HG03045 (cell line): ENCODE data around the gene TDRD5.
"Not testable (repeated sequence)": the region's sequence is repeated elsewhere in the genome, so short reads cannot be mapped to it uniquely, and the experiment has no call there.

ENCODE experiments used
- ATAC-seq: cut with Tn5 transposase; IDR thresholded peaks from one replicate; pipeline ENCODE4 v1.9.1; 2021; ENCODE audit warnings: mild to moderate bottlenecking, moderate library complexity; ENCODE audit not compliant: unreplicated experiment

TDRD5 gene

DNA sequence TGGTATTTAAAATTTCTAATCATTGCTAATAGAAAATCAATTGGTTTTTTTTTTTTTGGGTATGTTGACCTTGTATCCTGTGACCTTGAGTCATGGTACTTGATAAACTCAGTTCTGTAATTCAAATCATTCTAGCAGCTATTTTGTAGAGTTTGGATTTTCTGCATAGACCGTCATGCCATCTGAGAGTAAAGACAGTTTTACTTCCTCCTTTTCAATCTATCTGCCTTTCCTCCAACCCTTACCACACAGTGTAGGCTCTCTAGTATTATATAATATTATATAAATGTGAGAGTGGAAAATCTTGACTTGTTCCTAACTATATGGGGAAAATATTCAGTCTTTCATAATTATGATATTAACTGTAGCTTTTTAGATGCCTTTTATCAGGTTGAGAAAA lies 7.0 kb downstream of the TDRD5 start:
- ATAC-seq: no peak

DNA sequence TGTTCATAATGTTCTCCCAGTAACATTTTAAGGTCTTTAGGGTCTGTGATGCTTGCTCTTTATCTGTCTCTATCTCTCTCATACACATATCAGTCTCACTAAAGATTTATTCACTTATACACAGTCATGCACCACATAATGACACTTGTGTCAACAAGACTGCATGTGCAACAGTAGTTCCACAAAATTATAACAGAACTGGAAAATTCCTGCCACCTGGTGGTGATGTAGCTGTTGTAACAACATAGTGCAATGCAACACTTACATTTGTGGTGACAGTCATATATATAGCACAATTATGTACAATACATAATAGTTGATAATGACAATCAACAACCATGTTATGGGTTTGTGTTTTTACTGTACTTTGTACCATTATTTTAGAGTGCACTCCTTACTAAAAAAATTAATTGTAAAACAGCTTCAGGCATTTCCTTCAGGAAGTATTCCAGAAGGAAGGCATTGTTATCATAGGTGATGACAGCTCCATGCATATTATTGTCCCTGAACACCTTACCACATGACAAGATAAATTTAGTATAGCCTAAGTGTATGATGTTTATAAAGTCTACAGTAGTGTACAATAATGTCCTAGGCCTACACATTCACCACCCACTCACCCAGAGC lies 8.1 kb downstream of the TDRD5 start:
- ATAC-seq: no peak

DNA sequence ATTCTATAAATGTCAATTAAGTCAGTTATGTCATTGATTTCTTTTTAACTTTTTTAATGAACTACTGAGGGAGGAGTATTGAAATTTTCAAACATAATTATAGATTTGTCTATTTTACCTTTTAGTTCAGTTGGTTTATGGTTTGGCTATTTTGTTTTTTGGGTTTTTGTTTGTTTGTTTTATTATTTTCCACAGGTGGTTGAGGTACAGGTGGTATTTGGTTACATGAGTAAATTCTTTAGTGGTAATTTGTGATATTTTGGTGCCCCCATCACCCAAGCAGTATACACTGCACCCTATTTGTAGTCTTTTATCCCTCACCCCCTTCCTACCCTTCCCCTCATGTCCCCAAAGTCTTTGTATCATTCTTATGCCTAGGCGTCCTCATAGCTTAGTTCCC lies 9.5 kb downstream of the TDRD5 start:
- no peak for ATAC-seq

DNA sequence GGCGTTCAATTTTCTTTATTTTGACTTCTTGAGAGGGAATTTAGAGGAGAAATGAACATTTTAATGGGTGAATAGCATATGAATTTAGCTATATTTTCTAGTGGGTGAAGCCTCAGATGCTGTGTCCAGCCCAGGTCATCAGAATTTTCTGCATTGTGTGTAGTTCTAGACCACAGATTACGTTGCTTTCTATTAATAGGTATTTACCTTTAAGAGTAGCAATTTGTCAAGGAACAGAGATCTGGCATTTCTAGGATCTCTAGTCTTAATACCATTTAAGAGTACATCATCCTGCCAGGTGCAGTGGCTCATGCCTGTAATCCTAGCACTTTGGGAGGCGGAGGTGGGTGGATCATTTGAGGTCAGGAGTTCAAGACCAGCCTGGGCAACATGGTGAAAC lies 20.7 kb downstream of the TDRD5 start:
- no peak for ATAC-seq

DNA sequence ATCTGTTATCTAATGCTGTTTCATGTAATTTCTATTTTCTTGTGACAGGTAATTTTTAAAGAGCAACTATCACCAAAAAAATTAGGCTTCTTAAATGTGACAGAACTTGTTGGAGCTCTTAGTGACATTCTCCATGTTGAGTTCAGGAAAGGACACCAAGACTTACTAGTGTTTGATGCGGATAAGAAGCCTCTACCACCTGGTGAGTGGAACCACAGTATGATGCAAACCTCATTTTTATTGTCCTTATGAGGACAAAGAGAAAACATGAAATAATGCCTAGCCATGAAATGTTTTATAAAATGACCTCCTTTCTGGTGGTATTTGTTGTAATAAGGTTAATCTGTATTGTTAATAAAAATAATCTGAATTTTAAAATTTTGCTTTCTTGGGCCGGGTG lies 39.1 kb downstream of the TDRD5 start:
- ATAC-seq: no peak

DNA sequence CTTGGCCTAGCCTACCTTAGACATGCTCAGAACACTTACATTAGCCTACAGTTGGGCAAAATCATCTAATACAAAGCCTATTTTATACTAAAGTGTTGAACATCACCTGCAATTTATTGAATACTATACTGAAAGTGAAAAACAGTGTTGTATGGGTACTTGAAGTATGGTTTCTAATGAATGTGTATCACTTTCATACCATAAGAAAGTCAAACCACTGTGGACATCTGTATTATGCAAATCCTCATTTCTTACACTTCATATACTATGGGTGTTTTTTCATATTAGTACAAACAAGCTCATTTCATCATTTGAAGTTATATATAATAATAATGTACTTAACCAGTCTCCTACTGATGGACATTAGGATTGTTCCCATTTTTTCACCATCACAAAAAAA lies 41.2 kb downstream of the TDRD5 start:
- ATAC-seq: no peak

DNA sequence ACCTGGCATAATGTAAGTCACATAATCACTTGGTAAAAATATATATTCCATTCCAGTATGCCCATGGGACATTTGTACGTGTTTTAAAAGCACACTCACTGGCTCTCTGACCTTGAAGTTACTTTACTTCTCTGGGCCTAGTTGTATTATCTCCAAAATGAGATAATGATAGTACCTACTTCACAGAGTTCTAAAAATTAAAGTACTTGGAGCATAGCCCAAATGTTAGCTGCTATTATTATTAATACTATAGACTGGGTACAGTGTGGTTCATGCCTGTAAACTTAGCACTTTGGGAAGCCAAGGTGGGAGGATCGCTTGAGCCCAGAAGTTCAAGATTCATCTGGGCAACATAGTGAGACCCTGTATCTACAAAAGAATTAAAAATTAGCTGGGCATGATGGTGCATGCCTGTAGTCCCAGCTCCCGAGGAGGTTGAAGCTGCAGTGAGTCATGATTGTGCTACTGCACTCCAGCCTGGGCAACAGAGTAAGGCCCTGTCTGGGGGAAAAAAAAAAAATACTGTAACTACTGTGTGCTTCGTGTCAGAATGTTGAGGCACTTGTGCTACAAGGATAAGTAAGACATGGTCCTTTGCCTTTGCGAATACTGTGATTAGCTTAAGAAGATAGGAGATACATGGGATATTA lies 45.7 kb downstream of the TDRD5 start:
- ATAC-seq: no peak

DNA sequence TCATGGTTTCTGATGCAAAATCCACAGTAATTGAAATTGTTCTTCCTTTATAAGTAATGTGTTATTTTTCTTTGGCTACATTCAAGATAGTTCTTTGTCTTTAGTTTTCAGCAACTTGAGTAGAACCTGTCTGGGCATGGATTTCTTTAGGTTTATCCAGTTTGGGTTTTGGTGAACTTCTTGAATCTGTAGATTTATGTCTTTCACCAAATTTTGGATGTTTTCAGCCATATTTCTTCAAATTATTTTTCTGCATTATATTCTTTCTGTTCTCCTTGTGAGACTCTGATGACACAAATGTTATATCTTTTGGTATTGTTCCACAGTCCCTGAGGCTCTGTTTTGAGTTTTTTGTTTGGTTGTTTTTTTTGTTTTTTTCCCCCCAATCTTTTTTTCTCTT lies 69.4 kb downstream of the TDRD5 start:
- ATAC-seq: no peak

DNA sequence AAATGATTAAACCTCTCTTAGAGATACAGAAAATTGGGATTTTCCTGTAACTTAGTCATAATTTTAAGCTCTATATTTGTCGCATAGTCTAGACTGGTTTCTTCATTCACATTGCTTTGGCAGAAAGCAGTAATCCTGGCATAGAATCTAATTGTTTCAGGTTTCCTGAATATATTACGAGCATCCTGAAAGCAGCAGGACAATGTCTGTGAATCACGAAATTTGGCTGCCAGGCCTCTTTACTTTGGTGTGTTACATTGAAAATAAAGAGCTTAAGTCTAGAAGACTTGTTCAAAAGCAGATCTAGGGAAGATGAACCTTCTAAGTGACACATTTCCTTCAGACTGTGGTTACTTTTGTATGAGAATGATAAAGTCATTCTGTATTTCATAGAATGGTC lies 72.2 kb downstream of the TDRD5 start:
- ATAC-seq: no peak

DNA sequence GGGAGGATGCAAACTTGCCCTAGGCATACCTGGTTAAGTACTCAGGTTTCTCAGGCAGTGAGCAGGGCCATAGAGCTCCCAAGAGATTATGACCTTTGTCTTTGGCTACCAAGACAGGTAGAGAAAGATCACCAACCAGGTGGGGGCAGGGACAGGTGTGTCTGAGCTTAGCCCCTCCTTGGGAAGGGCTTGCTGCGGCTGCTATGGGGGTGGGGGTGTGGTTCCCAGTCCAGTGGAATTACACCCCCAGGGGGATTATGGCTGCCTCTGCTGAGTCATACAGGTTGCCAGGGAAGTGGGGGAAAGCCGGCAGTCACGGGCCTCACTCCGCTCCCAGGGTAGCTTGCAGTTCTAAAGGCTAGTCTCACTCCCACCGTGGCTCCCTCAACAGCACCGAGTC lies 86.2 kb downstream of the TDRD5 start:
- ATAC-seq: no peak

DNA sequence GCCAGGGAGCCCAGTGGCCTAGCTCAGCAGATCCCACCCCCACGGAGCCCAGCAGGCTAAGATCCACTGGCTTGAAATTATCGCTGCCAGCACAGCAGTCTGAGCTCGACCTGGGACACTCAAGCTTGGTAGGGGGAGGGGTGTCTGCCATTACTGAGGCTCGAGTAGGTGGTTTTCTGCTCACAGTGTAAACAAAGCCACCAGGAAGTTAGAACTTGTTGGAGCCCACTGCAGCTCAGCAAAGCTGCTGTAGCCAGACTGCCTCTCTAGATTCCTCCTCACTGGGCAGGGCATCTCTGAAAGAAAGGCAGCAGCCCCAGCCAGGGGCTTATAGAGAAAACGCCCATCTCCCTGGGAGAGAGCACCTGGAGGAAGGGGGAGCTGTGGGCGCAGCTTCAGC lies 102.9 kb downstream of the TDRD5 start:
- not testable (repeated sequence) for ATAC-seq

DNA sequence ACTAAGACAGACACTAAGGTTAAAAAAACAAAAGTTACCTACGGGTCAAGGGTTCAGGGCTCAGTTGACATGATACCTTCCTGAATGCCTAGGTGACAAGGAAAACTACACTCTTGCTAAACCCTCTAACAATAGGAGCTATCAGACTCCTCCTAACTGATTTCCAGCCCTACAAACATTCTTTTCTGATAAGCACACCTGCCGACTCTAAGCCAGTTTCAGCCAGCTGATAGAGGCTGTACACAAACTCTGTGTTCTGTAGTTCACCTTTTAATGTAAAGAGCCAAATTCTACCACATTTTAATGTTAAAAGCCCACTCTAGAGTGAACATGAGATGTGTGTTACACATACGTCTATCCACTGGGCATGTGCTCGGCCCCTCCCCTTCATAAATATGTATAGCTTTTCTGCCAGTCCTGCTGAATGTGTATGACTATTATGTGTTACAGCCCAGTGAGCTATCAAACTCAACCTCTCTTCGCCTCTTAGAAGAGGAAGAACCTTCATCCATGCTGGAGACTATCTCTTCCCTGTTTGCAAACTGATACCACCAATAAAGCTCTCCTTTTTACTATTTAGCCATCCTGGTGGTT lies 111.4 kb downstream of the TDRD5 start:
- ATAC-seq: no peak

DNA sequence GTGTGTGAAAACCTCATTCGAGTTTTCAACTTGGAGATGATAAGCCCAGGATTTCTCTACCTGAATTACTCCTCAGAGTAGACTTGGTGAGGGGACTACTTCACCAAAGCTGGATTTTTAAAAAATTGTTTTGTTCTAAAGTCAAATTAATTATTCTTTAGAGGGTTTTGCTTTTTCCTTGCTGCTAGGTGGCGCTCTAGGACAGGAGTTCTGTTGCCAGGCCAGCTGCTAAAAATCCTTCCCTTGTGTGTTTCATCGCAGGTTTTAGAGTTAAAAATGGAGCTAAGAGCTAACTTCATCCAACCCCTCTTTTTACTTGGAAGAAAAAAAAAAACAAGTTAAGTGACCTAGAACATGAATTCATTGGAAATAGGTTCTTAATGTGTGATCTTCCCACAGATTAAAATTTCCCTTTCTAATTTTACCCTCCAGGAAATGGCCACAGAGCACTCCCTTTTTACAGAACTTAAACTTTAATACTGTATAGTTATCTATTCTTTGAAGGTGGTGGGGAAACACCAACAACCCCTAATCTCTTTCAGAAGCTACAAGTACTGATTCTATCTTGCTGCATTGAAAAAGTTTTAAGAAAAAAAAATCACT lies 114.8 kb downstream of the TDRD5 start:
- no peak for ATAC-seq

DNA sequence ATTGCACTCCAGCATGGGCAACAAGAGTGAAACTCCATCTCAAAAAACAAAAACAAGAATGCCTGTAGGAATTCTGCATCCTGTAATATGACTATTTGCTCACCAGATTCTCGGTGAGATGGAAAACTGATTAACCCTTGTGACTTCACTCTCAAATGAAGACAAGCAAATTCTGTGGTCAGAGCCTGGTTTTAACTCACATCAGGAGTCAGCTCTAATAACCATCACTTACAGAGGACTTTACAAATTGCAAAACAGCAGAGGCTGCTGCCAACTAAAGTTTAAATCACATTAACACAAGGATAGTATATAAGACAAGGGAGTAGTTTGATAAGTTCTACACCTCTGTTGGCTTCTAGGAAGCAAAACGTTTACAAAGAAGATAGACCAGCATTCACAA lies 115.8 kb downstream of the TDRD5 start:
- no peak for ATAC-seq

DNA sequence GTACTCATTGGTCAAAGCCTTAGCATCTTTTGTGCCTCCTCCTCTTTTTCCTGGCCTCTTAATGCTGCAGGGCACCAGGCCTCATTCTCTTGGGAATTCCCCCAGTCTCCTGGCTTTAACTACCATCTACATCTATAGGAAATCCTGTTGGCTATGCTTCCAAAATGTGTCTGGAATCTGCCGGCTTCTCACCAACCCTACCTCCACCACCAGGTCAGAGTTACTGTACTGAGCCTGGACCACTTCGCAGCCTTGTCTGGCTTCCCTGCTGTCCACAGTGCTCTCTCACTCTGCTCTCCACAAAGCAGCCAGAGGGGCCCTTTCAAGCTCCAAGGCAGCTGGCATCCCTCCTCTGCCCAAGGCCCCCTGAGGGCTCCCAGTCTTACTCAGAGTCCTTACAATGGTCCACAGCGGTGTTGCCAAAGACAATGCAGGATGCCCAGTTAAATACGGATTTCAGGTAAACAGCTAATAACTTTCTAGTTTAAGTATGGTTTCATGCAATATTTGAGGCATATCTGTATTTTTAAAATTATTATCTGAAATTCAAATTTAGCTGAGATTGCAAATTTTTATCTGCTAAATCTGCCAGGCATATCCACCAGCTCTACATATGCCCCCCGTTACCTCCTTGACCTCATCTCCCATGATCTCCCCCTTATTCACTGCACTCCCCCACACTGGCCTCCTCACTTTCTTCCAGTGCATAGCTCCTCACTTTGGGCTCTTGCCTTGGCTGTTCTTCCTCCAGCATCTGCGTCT lies 117.0 kb downstream of the TDRD5 start:
- no peak for ATAC-seq

DNA sequence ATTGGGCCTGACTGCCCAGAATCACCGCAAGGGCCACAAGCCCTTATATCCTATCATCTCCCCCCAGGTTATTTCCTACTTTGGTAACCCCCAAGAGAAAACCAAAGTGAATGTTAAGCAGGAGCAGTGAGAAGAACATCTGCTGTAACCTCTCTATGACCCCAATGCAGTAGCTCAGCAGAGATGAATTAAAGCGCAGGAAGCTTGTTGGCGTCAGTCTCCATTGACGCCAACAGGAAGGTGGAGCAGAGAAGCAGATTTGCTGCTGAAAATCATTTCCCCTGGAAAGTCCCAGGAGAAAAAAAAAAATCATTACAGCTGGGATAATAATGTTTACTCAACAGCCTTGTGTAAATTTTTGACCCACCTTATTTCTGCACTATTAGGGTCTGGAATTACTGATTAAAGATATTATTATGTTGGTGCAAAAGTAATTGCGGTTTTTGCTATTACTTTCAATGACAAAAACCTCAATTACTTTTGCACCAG lies 118.3 kb downstream of the TDRD5 start:
- ATAC-seq: no peak

DNA sequence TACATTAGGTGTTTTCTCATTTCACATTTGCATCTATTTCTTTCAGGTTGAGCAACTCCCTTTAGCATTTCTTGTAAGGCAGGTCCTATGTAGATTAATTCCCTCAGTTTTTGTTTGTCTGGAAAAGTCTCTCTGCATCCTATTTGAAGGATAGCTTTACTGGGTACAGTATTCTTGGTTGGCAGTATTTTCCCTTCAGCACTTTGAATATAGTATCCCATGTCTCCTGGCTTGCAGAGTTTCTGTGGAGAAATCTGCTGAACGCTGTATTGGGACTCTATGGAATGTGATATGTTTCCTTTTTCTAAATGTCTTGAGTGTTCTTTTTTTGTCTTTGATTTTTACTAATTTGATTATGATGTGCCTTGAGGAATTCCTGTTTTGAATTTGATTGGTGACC lies 122.5 kb downstream of the TDRD5 start:
- ATAC-seq: no peak

DNA sequence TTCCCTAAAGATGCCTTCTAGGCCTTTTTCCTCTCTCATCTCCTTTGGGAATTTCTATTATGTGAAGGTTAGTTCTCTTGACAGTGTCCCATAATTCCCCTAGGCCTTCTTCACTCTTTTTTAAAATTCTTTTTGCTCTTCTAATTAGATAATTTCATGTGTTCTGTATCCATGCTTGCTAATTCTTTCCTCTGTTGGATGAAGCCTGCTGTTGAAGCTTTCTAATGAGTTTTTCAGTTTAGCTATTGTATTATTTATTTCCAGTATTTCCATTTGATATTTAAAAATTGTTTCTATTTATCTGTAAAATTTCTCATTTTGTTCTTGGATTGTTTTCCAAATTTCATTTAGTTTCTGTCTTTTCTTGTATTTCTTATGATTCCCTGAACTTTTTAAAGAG lies 123.0 kb downstream of the TDRD5 start:
- ATAC-seq: no peak

DNA sequence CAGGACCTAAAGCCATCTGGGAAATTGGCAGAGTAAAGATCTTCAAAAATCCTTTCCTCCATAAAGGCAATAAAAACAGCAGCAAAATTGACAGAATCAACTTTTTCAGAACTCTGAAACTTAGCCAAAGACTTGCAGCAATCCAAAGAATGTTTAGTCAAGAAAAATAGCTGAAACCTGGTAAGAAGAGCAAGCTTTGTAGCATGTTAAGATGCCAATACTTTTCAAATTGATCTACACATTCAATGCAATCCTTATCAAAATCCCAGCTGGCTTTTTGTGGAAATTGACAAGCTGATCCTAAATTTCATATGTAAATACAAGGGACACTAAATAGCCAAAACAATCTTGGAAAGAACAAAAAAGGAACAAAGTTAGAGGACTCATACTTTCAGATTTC lies 127.6 kb downstream of the TDRD5 start:
- no peak for ATAC-seq

DNA sequence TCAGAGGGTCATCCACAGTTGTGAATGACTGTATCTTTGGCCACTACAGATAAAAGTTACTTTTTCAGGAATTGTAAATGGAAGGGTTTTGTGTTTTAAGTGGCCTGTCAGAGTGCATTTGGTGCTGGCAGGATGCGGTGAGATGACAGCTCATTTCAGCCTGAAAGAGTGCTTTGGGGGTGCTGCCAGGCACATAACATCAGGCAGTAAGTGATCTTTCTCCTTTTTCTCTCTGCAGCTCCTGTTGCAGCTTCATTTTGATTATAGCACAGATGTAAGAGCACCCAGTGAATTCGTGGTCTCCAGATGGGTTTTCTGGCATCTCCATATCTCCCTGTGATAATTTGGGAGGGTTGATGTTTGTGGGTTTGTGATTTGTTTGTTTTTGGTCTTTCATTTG lies 136.6 kb downstream of the TDRD5 start:
- no peak for ATAC-seq

DNA sequence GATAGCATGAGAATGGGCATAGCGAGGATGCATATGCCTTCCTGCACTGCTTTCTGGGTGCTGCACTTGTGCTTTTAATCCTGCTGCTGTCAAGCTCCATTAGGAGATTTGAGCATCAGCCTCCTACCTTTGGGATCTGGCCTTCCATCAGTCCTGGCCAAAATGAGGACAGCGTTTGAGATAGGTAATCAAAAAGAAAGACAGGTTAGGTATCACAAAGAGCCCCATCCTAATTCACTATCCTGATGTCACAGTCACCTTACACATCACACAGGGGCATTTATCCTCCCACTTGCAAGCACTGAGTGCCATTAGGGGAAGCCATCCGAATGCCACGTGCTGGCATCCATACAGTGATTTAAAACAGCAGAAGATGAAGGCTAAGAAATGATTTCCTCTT lies 138.2 kb downstream of the TDRD5 start:
- ATAC-seq: no peak
